GM10266 (cell line): ENCODE results near the gene CYFIP1.

Source experiments
- DNase-seq: peaks from one replicate; pipeline ENCODE4 v3.0.0; 2012; ENCODE audit errors: extremely low spot score
- TF ChIP-seq, protein P1 (sequence below): IDR thresholded peaks from 2 replicates; pipeline ENCODE4 v1.5.1; 2012; ENCODE audit warnings: mild to moderate bottlenecking, low read depth; ENCODE audit not compliant: control insufficient read depth, insufficient read depth; ENCODE audit errors: missing control alignments

CYFIP1 gene

GRCh38 chr15:22893881-22894280 is 86.3 kb downstream of the CYFIP1 start:
- no peak for DNase-seq
- TF ChIP-seq, protein P1, sequence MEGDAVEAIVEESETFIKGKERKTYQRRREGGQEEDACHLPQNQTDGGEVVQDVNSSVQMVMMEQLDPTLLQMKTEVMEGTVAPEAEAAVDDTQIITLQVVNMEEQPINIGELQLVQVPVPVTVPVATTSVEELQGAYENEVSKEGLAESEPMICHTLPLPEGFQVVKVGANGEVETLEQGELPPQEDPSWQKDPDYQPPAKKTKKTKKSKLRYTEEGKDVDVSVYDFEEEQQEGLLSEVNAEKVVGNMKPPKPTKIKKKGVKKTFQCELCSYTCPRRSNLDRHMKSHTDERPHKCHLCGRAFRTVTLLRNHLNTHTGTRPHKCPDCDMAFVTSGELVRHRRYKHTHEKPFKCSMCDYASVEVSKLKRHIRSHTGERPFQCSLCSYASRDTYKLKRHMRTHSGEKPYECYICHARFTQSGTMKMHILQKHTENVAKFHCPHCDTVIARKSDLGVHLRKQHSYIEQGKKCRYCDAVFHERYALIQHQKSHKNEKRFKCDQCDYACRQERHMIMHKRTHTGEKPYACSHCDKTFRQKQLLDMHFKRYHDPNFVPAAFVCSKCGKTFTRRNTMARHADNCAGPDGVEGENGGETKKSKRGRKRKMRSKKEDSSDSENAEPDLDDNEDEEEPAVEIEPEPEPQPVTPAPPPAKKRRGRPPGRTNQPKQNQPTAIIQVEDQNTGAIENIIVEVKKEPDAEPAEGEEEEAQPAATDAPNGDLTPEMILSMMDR, result no peak

GRCh38 chr15:22893081-22893480 is 87.1 kb downstream of the CYFIP1 start:
- TF ChIP-seq, protein P1, result no peak
- no peak for DNase-seq

DNA sequence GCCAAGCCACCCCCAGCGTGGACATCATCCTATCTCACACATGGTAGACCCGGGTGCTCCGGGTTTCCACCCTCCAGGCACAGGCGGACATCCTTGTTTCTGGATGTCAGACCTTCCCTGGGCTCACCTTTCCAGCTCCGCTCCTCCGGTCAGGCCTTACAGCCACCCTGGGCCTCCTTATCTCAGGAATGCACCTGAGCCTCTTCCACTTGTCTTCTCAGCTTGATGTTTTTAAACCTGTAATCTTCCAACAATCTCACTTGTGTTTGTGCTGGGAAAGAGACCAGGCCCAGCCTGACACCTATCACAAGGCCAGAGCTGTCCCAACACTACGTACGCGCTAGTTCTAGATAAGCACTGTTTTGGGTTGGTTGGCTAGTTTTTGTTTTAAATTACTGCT is 87.8 kb downstream of the CYFIP1 start:
- no peak for DNase-seq
- TF ChIP-seq, protein P1, result no peak

- DNase-seq, result no peak
- TF ChIP-seq, protein P1, result no peak
These were observed 88.5 kb downstream of the CYFIP1 start for GRCh38 chr15:22891426-22892210.

- DNase-seq, result no peak
- TF ChIP-seq, protein P1, result no peak
These were observed 89.9 kb downstream of the CYFIP1 start for GRCh38 chr15:22890296-22890695.

DNA sequence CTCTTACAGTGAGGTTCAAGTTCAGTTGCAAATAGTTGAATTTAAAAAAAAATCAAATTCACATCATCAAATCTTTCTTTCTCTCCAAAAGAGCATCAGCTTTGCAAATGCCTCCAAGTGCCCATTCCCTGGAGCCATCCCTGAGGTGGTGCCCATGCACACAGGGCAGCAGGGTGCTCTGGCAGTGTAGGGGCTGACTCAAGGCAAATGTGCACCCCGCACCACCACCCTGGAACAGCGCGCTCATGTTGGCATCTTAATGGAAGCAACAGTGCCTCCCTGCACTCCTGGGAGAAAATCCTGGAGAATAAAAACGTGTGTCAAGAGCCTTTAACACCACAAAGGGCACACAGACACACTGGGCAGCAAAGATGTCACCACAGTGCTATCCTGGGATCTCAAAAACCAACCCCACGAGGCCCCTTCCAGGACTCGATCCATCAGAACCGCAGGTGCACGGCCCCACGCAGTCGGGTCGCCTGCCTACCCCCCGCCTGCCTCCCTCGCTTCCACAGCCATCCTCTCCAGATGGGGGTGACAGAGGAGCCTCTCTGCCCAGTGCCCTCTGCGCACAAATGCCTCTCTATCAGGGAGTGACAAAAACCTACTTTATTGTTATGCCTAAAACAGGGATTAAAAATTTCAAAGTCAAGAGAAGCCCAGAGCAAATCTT is 90.9 kb downstream of the CYFIP1 start:
- TF ChIP-seq, protein P1, result no peak
- DNase-seq, result no peak
